HepG2 (cell line): Measurements from ENCODE around the gene VWC2L. TPM values are rescaled to one million over a fixed set of nuclear protein-coding genes. Genes with fewer than 3 reads are reported as not detected.
A peak's percentile ranks its signal among the peaks of the same experiment; 100 is the strongest.

ENCODE experiments used
- ATAC-seq: fragments of 200-7000 bp; cut with Tn5 transposase; 3 replicates; pipeline ENCODE4 v1.9.1; 2020; ENCODE audit warnings: mild to moderate bottlenecking, moderate library complexity
- BruUV-seq: library from RNA; stranded (reverse); fragments of 400-500 nt; replicated peaks from 2 replicates; lab custom pipeline; 2021; lab: Mats Ljungman, UMichigan
- CTCF ChIA-PET: fragments of 300-600 bp; formaldehyde crosslinking; extraction: SDS; loops from one replicate; lab custom pipeline; 2021; ENCODE audit warnings: low total read pairs, inconsistent platforms, low intra/inter-chr PET ratio; lab: Yijun Ruan, JAX
- POLR2A ChIA-PET: fragments of 350-600 bp; sonication (Branson Sonifier 250); formaldehyde crosslinking; loops from one replicate; lab custom pipeline; 2020; ENCODE audit warnings: antibody characterized with exemption, inconsistent platforms; lab: Yijun Ruan, JAX
- DNase-seq: peaks from one replicate; pipeline ENCODE4 v3.0.0-alpha.2; 2015; ENCODE audit warnings: low spot score
- FAIRE-seq: peaks from 3 replicates; lab custom pipeline; 2011; peaks lifted over from hg19 to GRCh38; lab: Jason Lieb, UNC
- H2AFZ ChIP-seq: one replicate; pipeline ENCODE4 v1.6.1; 2011; ENCODE audit warnings: low read length, inconsistent platforms
- H3K27ac ChIP-seq: fragments of 300-600 bp; 3 replicates; pipeline ENCODE4 v1.8.0; 2011; ENCODE audit warnings: mixed run types, mild to moderate bottlenecking, mixed read lengths, low read length, inconsistent platforms; ENCODE audit not compliant: insufficient read depth; ENCODE audit errors: extremely low read length
- H3K27me3 ChIP-seq, 2 experiments: fragments of 200-600 bp in 1 of 2; 2 replicates in 1 of 2; 3 replicates in 1 of 2; pipeline versions ENCODE4 v1.6.0 to v1.8.0; 2011; ENCODE audit warnings: low read length in 2 of 2, mild to moderate bottlenecking in 2 of 2, moderate library complexity in 2 of 2, inconsistent platforms in 1 of 2; ENCODE audit not compliant: insufficient read depth in 2 of 2, control insufficient read depth in 1 of 2
- H3K36me3 ChIP-seq, 2 experiments: fragments of 200-600 bp in 1 of 2; replicated peaks in 1 of 2; 2 replicates in 1 of 2; 3 replicates in 1 of 2; pipeline versions ENCODE4 v1.5.1 to v1.8.0; 2011; ENCODE audit warnings: low read length in 2 of 2, inconsistent platforms in 1 of 2; ENCODE audit not compliant: insufficient read depth in 2 of 2, control insufficient read depth in 1 of 2
- H3K4me1 ChIP-seq: 2 replicates; pipeline ENCODE4 v1.5.1; 2012; ENCODE audit warnings: low read length, inconsistent platforms; ENCODE audit not compliant: insufficient read depth
- H3K4me2 ChIP-seq: 2 replicates; pipeline ENCODE4 v1.6.0; 2011; ENCODE audit warnings: low read depth, low read length, inconsistent platforms
- H3K4me3 ChIP-seq, 3 experiments: fragments of 200-600 bp in 1 of 3; sonication (generic), shearing (Covaris generic) in 1 of 3; replicated peaks in 1 of 3; 2 replicates each; pipeline ENCODE4 v1.5.1; 2011 to 2016; ENCODE audit warnings: low read length in 3 of 3, inconsistent platforms in 2 of 3, low read depth in 2 of 3, mild to moderate bottlenecking in 2 of 3, control low read depth in 1 of 3, mixed read lengths in 1 of 3; ENCODE audit not compliant: insufficient read depth in 1 of 3
- H3K79me2 ChIP-seq: one replicate; pipeline ENCODE4 v1.6.1; 2011; ENCODE audit warnings: low read length, inconsistent platforms; ENCODE audit not compliant: insufficient read depth
- H3K9ac ChIP-seq: 2 replicates; pipeline ENCODE4 v1.6.0; 2011; ENCODE audit warnings: mild to moderate bottlenecking, low read depth, low read length, inconsistent platforms; ENCODE audit not compliant: insufficient read depth
- H3K9me3 ChIP-seq: 2 replicates; pipeline ENCODE4 v1.5.1; 2012; ENCODE audit warnings: mild to moderate bottlenecking, low read length
- H4K20me1 ChIP-seq: 2 replicates; pipeline ENCODE4 v1.6.0; 2011; ENCODE audit warnings: inconsistent platforms, mild to moderate bottlenecking, low read length, moderate library complexity; ENCODE audit not compliant: insufficient read depth
- ATF7 ChIP-seq, 2 experiments: fragments of 450-650 bp in 1 of 2; sonication (generic) in 1 of 2; formaldehyde crosslinking in 1 of 2; IDR thresholded peaks; 2 replicates each; pipeline versions ENCODE4 v1.4.0 to v1.6.1; 2016 to 2020; ENCODE audit warnings: antibody characterized with exemption in 1 of 2, mild to moderate bottlenecking in 1 of 2, missing genetic modification reagents in 1 of 2
- CREB1 ChIP-seq, 2 experiments: fragments of 450-650 bp in 1 of 2; IDR thresholded peaks; 2 replicates each; pipeline ENCODE4 v1.6.1; 2016 to 2017; ENCODE audit warnings: control low read depth in 1 of 2, mild to moderate bottlenecking in 1 of 2, missing compliant biosample characterization in 1 of 2, missing genetic modification characterization in 1 of 2
- FOXA1 ChIP-seq, 2 experiments: fragments of 450-650 bp in 1 of 2; sonication (generic) in 1 of 2; formaldehyde crosslinking in 1 of 2; IDR thresholded peaks; 2 replicates each; pipeline versions ENCODE4 v1.4.0 to v1.6.1; 2016 to 2020; ENCODE audit warnings: missing genetic modification reagents in 1 of 2
- MAFK ChIP-seq, 2 experiments: IDR thresholded peaks in 1 of 2; conservative IDR thresholded peaks in 1 of 2; 2 replicates each; pipeline ENCODE4 v1.6.1; 2011; ENCODE audit warnings: improper control_type of control experiment in 2 of 2, low read length in 2 of 2
- MLXIP ChIP-seq: sonication (generic); formaldehyde crosslinking; IDR thresholded peaks from 2 replicates; pipeline ENCODE4 v1.9.0; 2021; ENCODE audit warnings: missing genetic modification reagents, borderline replicate concordance
- MTA1 ChIP-seq: sonication (generic); formaldehyde crosslinking; IDR thresholded peaks from 2 replicates; pipeline ENCODE4 v1.4.0; 2020; ENCODE audit warnings: missing genetic modification reagents, mild to moderate bottlenecking, borderline replicate concordance
- PRDM4 ChIP-seq: sonication (generic); formaldehyde crosslinking; IDR thresholded peaks from 2 replicates; pipeline ENCODE4 v1.9.0; 2021; ENCODE audit warnings: missing genetic modification reagents, borderline replicate concordance
- TCF12 ChIP-seq, 2 experiments: fragments of 450-650 bp in 1 of 2; sonication (generic) in 1 of 2; formaldehyde crosslinking in 1 of 2; IDR thresholded peaks; 2 replicates each; pipeline versions ENCODE4 v1.6.1 to v1.8.0; 2017 to 2022; ENCODE audit warnings: antibody characterized with exemption in 1 of 2, mild to moderate bottlenecking in 1 of 2, missing genetic modification reagents in 1 of 2, moderate library complexity in 1 of 2
- ZNF30 ChIP-seq: sonication (generic); formaldehyde crosslinking; IDR thresholded peaks from 2 replicates; pipeline ENCODE4 v1.5.0; 2020; ENCODE audit warnings: mild to moderate bottlenecking, missing genetic modification reagents
- WGBS: methylation state at CpG from one replicate; pipeline ENCODE4 v1.1.6; 2017; ENCODE audit warnings: low lambda C conversion rate; 5-methylcytosine and 5-hydroxymethylcytosine counted together
- in situ Hi-C: cut with HindIII; loops from 2 replicates; pipeline ENCODE4 v1.10.0; 2017; ENCODE audit warnings: low pct_unique_long_range_greater_than_20kb; ENCODE audit not compliant: extremely low pct_ligation_motif_present
- intact Hi-C: fragments of 100-400 bp; cut with micrococcal nuclease; formaldehyde crosslinking; loops from one replicate; pipeline ENCODE4 v1.10.0; 2022; ENCODE audit not compliant: unreplicated experiment
- polyA plus RNA-seq, 8 experiments: library from polyadenylated mRNA; depleted of rRNA in 3 of 8; stranded (reverse) in 7 of 8; unstranded in 1 of 8; fragments of >200 nt; fragmentation: Illumina TruSeq in 4 of 8; extraction: Trizol in 4 of 8; gene quantifications; 2 replicates each; pipeline versions ENCODE4 v1.2.1 to v1.2.3, GENCODE V29; 2011 to 2016; ENCODE audit warnings: low read depth in 4 of 8, missing spikeins in 1 of 8, mixed read lengths in 1 of 8; ENCODE audit not compliant: insufficient read depth in 1 of 8
- total RNA-seq, 5 experiments: library from RNA; depleted of rRNA; stranded (reverse); fragments of >200 nt; fragmentation: Illumina TruSeq; extraction: Trizol; gene quantifications; 2 replicates each; pipeline ENCODE4 v1.2.3, GENCODE V29; 2016; ENCODE audit warnings: low read depth in 1 of 5

The VWC2L gene
- total and polyA plus RNA-seq, 2 of the 13 experiments (the other 11 are each of a cell fraction or from before 2014, with no cell fraction given) = not detected

GRCh38 chr2:214604861-214605260, 194.0 kb downstream of the VWC2L start:
- Histone ChIP-seq H3K9me3 (no peaks in the 10 kb centered on the region), H3K36me3 (no peaks in the 10 kb centered on the region), H3K9ac (no peak overlapping the region), H3K4me2 (no peak overlapping the region), H3K27me3 (no peaks in the 10 kb centered on the region), H3K4me1 (no peaks in the 10 kb centered on the region), H3K79me2 (no peaks in the 10 kb centered on the region), H3K4me3 (no peak overlapping the region), H4K20me1 (no peaks in the 10 kb centered on the region), H2AFZ (no peak overlapping the region), H3K27ac (no peak overlapping the region)
- 37% methylated on average over 5 of the region's 5 CpGs for WGBS
- POLR2A ChIA-PET = no interaction called here
- intact Hi-C loops = no loop called here
- no peak for TF ChIP-seq TCF12 (IDR thresholded peaks at IDR 0.05)
- TF ChIP-seq TCF12 (CRISPR knock-in tag; IDR thresholded peaks at IDR 0.05) = no peak
- TF ChIP-seq ZNF30 (CRISPR knock-in tag) = no peak
- TF ChIP-seq MTA1 = no peak
- no peak for TF ChIP-seq MLXIP (CRISPR knock-in tag)
- no peak for TF ChIP-seq FOXA1 (IDR thresholded peaks at IDR 0.05)
- TF ChIP-seq FOXA1 (CRISPR knock-in tag; IDR thresholded peaks at IDR 0.05) = no peak
- no TSS peak for BruUV-seq
- in situ Hi-C loops = no loop called here
- CTCF ChIA-PET = no interaction called here
- no peak for ATAC-seq
- no peak for FAIRE-seq
- DNase-seq = no peak

GRCh38 chr2:214607051-214607450, 196.2 kb downstream of the VWC2L start:
- H3K79me2 ChIP-seq = no peaks in the 10 kb centered on the region
- CTCF ChIA-PET = no interaction called here
- no peaks in the 10 kb centered on the region for H3K36me3 ChIP-seq
- ATAC-seq (no peak), DNase-seq (no peak), FAIRE-seq (no peak)
- no peaks in the 10 kb centered on the region for H3K27me3 ChIP-seq
- H3K27ac ChIP-seq = no peak overlapping the region
- H2AFZ ChIP-seq = no peak overlapping the region
- H3K4me2 ChIP-seq = no peak overlapping the region
- WGBS = 52% methylated on average over 4 of the region's 4 CpGs
- intact Hi-C loops (no loop called here), in situ Hi-C loops (no loop called here)
- no peak for TF ChIP-seq MAFK (conservative IDR thresholded peaks at IDR 0.05 in 1 of 2, IDR thresholded peaks at IDR 0.05 in 1 of 2; ENCODE audit: low read length in 2 of 2)
- TF ChIP-seq PRDM4 = no peak
- peak; percentile 69 for TF ChIP-seq CREB1 (IDR thresholded peaks at IDR 0.05)
- no peak for TF ChIP-seq CREB1 (CRISPR knock-in tag; IDR thresholded peaks at IDR 0.05)
- TF ChIP-seq ATF7 (IDR thresholded peaks at IDR 0.05) = peak; percentile 41; the same call in 1 of the 2 replicates
- TF ChIP-seq ATF7 (CRISPR knock-in tag; IDR thresholded peaks at IDR 0.05) = no peak
- no peaks in the 10 kb centered on the region for H3K9me3 ChIP-seq
- H3K4me3 ChIP-seq = no peak overlapping the region
- H3K4me1 ChIP-seq = no peaks in the 10 kb centered on the region
- POLR2A ChIA-PET = no interaction called here
- H4K20me1 ChIP-seq = no peaks in the 10 kb centered on the region
- BruUV-seq = no TSS peak
- no peak overlapping the region for H3K9ac ChIP-seq
